Hematopoietic multipotent progenitor cell treated with erythropoietin and hydrocortisone succinate and interleukin-3 and kit ligand, for 17 days (in vitro differentiated cells): ENCODE results near the gene LIME1.
"Not testable (repeated sequence)": the region's sequence is repeated elsewhere in the genome, so short reads cannot be mapped to it uniquely, and the experiment has no call there.

Experiments
- DNase-seq: peaks from one replicate; pipeline ENCODE4 v3.0.0-alpha.2; 2015; ENCODE audit warnings: low spot score

LIME1 gene

GRCh38 chr20:63707558-63708300 is 28.7 kb upstream of the LIME1 start, which contains the start of the genes ARFRP1 and ZGPAT:
Gene ARFRP1, minus strand, starts transcription at chr20:63707976. Its CDS starts 885 bp downstream, at chr20:63707091.
Gene ZGPAT, plus strand, starts transcription at chr20:63708039. Its CDS starts 542 bp downstream, at chr20:63708581.
- DNase-seq = peak; percentile 84

GRCh38 chr20:63708301-63709148 is 27.9 kb upstream of the LIME1 start:
- no peak for DNase-seq

- no peak for DNase-seq
These were observed 27.3 kb upstream of the LIME1 start for GRCh38 chr20:63709149-63709527.

GRCh38 chr20:63711085-63711645 is 25.3 kb upstream of the LIME1 start:
- DNase-seq = no peak

GRCh38 chr20:63712191-63712590 is 24.3 kb upstream of the LIME1 start:
- DNase-seq = no peak

- DNase-seq = no peak
These were observed 21.6 kb upstream of the LIME1 start for GRCh38 chr20:63714858-63715257.

- no peak for DNase-seq
These were observed 17.5 kb upstream of the LIME1 start for GRCh38 chr20:63718996-63719395.

GRCh38 chr20:63722967-63723622 is 13.4 kb upstream of the LIME1 start:
- not testable (repeated sequence) for DNase-seq

GRCh38 chr20:63730189-63730733 is 6.2 kb upstream of the LIME1 start:
- not testable (repeated sequence) for DNase-seq

GRCh38 chr20:63731410-63731809 is 5.1 kb upstream of the LIME1 start:
- DNase-seq = no peak

GRCh38 chr20:63732118-63733095 is 4.1 kb upstream of the LIME1 start:
- DNase-seq = no peak

- no peak for DNase-seq
These were observed 3.3 kb upstream of the LIME1 start for GRCh38 chr20:63733117-63733516.

- DNase-seq = no peak
These were observed 2.8 kb upstream of the LIME1 start for GRCh38 chr20:63733579-63734081.

- DNase-seq = no peak
These were observed 2.1 kb upstream of the LIME1 start for GRCh38 chr20:63734111-63734945.

- no peak for DNase-seq
These were observed 1.3 kb upstream of the LIME1 start for GRCh38 chr20:63734946-63735858.

- no peak for DNase-seq
These were observed 630 bp downstream of the LIME1 start for GRCh38 chr20:63736893-63737694.

- DNase-seq = no peak
These were observed 1.2 kb downstream of the LIME1 start for GRCh38 chr20:63737695-63737944.
